ENCODE results near the gene FAM204A.

DNA sequence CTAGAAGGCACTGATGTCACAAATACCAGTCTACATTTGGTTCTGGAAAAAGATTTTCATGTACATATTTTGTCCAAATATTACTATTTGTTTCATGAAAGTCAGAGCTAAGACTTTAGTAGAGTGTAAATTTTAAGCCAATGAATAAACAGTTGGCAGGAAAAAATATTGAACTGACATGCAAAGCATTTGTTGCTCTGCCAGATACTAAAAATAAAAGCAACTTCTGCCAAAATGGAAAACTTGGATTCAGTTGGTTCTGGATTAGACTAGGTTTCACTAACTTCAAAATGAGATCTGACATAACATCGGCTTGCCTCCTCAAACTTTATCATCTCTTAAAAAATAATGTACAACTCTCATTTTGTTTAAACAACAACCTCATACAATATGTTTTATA lies 34.9 kb downstream of the FAM204A start:
- TF ChIP-seq CTCF (IDR thresholded peaks at IDR 0.05; ENCODE audit: borderline replicate concordance, extremely low read depth, low read length, poor library complexity, severe bottlenecking) (no peak), EZH2 (IDR thresholded peaks at IDR 0.05; ENCODE audit: borderline replicate concordance, low read depth, low read length, severe bottlenecking) (no peak)
